HG03442 (cell line): ENCODE results near the gene LST1.
"Not testable (repeated sequence)": the region's sequence is repeated elsewhere in the genome, so short reads cannot be mapped to it uniquely, and the experiment has no call there.

Experiments
- ATAC-seq: cut with Tn5 transposase; IDR thresholded peaks from one replicate; pipeline ENCODE4 v1.9.1; 2021; ENCODE audit warnings: mild to moderate bottlenecking, moderate library complexity; ENCODE audit not compliant: unreplicated experiment

The LST1 gene

DNA sequence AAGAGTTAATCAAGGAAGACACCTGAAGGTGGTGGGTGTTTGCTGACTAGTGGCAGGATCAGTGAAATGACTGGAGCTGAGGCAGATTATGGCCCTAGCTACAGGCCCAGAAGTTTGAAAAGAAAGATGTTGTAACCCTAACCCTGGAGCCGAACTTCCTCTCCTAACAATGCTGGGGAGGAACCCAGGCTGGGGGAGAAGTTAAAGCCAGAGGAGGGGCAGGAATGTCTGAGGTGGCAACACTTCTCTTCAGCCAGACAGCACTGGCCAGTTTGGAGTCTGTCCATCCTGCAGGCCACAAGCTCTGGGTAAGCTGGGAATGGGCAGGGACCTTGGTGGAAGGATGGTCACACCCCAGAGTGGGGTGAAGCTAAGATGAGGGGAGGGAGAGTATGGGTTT lies at the start of gene LST1:
Gene LST1 (plus strand): TSS at position 270 of the 400 bp plus-strand sequence. CDS start 1,023 bp downstream, outside the sequence.
- ATAC-seq: no peak

DNA sequence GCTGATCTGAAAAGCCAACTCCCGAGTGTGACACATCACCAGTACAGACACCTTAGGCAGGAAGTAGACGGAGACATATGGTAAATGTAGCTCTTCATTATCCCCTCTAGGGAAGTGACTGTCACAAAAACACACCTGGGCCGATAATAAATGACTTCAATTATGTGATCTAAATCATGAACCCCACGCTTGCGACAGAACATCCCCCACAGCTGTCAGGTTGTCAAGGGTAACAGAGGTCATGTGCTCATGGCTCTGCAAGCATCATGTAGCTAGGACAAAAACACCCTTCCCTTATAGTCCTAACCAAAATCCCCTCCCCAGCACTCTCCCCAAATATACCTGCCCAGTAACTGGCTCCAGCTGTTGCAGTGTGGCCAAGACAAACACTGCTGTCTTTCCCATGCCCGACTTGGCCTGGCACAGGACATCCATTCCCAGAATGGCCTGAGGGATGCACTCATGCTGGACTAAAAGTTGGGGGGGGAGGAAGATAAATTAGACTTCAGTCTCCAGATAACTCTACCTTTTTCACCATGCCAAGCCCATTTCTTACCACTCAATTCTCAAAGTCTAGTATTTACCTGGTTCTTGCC lies 47.2 kb upstream of the LST1 start:
- ATAC-seq: no peak

DNA sequence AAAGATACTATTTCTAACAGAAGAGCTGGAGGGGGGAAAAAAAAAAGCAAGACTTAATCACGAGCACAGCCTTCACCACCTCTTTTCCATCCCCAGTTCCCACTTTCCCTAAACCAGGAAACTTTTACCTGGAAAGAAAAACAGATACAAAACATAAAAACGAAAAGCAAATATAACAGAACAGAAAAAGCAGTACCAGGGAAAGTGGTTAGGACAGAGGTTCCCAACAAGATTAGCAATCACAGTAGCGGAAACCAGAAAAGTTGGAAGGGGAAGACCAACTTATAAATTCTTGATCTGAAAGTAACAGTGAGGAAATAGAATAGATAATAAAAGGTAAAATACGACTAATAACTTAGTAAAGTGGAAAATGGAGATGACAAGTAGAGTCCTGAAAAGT lies 45.4 kb upstream of the LST1 start:
- ATAC-seq: no peak

DNA sequence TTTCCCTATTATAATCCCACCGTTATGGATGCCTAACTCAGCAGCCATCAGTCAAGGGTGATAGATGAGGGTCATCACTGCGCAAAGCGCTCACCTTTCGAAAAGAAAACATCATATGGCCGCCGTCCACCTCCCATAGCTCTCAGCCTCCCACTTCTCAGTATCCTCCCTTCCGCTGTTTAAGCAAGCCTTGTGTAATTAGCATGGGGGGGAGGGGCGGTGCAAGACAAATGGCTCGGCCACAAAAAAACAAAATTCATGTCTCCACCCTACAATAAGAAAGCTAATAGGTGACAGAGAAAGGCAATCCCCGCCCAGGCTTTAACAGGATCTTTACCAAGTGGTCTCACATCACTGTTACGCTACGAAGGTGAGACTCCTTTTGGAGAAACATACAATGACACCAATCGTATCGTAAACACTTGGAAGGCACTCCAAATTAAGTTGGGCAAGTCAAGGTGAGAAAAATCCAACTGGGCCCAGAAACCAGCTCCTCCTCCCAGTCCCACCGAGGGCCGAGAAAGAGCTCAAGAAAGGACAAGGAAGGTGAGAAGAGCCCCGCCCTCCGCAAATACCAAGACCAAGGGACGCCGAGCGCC lies 44.9 kb upstream of the LST1 start:
- no peak for ATAC-seq

DNA sequence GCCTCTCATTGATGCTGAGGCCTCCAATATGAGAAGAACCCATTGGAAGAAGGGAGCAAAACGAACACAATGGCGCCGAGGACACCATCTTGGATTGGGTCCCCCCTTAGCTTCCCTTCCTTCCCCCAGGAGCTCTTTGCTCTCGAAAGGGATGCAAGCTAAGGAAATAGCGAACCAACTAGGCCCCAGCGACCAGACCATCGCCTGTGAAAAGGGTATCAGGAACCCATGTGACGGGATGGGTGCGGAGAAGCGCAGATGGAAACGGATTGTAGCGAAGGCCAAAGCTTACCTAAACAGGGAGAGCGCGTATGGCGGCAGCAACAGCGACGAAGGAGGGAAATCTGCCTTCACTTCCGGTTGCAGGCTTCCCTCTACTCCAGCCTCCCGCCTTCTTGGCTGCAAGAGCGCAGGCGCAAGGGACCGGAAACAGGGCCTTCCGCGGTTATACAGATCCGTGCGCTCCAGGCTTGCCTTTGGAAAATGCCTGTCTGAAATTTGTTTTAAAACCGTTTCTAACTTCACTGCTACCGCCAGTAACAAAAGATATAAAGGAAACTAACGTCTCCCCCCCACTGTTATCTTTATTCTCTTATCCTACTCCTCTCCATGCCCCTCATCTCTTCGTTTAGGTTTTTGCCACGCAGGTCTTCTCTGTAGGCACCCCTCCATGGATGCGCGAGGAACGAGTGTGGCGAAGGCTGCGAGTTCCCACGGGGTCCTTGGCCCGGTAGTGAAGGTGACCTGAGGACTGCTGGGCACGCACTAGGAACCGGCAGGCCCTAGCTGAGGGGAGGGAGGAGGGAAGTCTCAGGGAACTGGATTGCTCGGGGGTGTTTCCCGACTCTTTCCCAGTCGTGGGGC lies 44.2 kb upstream of the LST1 start, which contains the start of gene DDX39B:
Gene DDX39B (minus strand): TSS at position 346 of the 864 bp plus-strand sequence. CDS start 1,471 bp downstream, outside the sequence.
- peak; percentile 51 for ATAC-seq

DNA sequence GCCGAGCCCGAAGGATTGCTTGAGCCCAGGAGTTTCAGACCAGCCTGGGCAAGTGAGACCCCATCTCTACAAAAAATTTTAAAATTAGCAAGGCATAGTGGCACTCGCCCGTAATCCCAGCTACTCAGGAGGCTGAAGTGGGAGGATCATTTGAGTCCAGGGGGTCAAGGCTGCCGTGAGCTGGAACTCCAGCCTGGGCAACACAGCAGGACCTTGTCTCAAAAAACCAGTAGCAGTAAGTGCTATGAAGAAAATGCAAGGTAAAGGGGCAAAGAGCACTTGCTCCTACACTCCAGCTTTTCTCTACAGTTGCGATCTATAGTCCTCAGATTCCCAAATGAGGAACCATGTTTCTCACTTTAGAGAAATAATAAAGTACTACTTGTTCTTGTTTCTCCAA lies 42.4 kb upstream of the LST1 start:
- no peak for ATAC-seq

DNA sequence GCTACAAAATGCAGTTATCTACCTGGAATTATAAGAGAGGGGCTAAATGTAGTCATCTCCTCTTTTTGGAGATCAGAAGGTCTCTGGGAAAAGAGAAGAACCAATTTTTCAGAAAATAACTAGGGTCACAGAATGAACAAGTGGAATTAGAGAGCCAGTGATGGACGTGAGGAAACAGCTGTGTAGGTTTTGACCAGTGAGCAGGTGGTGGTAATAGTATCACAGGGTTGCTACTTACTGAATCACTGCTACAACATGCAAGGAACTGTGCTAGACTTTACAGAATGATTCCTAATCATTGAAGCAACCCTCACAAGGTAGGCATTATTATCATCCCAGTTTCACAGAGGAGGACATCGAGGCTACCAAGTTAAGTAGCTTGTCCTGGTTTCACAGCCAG lies 41.4 kb upstream of the LST1 start:
- no peak for ATAC-seq

DNA sequence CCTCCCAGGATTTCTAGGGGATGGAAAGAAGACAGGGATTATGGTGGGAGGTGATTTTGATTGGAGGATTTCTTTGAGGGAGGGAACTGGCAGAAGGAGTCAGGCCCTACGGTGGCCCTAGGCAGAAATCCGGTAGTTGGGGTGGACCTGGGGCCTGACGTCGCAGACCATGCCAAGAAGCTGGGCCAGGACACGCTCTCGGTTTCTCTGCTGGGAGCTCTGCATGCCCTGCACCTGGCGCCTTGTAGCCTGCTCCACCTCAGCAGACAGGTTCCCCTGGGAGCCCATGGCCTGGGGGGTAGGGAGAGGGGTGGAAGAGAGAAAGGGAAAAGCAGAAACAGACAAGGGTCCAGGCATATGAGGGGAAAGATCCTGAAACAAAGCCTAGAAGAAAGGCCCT lies 40.8 kb upstream of the LST1 start:
- ATAC-seq: no peak

DNA sequence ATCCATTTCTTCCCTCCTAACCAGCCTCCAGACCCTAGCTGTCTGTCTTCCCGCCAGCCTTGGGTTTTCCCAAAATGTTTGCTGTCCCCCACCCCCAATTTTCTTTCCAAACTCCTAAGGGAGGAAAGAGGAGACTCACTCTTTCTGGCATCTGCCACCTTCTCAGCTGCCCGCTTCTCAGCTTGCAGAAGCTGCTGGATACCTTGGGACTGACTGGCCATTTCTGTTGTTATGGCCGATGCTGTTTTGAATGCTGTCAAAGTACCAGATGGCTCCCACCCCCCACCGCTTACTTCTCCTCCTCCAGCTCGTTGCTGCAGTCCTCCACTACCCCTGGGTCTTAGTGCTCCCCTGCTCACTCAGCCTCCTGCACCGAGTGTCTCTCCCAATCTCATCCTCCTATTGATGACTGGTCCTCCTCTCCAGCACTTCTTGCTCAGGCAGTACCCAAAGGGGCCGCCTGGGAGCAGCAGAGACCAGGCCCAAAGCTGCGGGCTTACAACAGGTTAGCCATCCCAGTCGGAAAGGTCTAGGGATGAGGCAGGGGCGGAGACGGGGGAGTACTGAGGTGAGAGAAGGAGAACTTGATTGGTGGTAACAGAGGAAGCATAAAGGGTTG lies 39.6 kb upstream of the LST1 start, which contains the start of gene ATP6V1G2:
Gene ATP6V1G2 (minus strand): TSS at position 270 of the 619 bp plus-strand sequence. CDS start 49 bp downstream, at position 221.
- peak; percentile 34 for ATAC-seq

DNA sequence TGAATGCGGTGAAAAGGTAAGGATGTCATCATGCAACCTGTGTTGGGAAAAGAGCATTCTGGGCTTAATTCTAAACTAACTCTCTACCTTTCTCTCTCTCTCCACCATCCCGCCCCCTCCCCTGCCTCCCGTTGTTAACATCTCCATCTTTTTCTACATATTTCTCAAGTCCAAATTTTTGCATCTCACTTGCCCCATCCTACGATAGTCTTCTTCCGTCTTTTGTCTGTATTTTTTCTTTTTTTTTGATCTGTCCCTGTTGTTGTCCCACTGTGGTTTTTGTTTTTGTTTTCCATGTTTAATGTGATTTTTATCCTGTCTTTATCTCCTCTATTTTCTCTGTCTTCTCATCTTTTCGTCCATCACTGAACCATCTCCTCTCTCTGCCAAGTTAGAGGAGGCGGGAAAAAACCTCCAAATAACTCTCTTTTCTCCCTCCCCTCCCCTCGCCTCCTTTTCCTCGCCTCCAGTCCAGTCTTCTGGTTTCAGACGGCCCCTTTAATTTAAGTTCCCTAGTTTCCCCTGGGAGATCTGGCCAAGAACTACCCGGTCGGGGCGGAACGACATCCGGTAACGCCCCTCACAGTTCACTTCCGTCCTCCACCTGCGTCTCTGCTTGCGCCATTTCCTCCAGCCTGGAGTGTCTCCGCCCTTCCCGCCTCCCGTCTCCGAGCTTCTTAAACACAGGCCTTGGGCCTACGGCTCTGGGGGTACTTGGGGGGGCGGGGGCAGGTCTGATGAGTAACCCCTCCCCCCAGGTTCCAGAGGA lies 38.9 kb upstream of the LST1 start, which contains the start of gene NFKBIL1:
Gene NFKBIL1 (plus strand): TSS at position 651 of the 769 bp plus-strand sequence. CDS start 87 bp downstream, at position 738.
- ATAC-seq: peak; percentile 67

DNA sequence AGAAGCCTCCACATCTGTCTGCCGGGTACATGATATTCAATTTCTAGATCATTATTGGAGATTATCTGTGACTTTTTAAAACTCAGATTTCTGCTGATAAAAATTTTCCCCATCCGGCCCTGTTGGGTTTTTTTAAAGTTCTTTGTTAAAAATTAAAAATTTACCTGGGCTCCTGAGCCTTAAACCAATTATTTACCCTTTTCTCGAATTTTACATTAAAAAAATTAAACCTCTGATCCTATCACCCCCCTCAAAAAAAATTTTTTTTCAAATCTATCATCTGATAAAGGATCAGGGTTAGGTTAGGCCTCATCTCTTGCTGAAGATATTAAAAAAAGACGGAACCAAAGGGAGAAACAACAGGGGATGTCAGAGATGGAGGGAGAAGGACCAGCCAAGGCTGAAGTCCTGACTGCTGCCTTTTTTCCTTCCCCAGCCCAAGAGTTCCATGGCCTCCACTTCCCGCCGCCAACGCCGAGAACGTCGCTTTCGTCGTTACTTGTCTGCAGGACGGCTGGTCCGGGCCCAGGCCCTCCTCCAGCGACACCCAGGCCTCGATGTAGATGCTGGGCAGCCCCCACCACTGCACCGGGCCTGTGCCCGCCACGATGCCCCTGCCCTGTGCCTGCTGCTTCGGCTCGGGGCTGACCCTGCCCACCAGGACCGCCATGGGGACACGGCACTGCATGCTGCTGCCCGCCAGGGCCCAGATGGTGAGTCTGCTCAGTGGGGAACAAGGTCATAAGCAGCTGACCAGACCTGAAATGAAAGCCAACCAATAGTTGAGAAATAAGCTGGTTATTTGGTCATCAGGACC lies 38.1 kb upstream of the LST1 start:
- ATAC-seq: no peak

DNA sequence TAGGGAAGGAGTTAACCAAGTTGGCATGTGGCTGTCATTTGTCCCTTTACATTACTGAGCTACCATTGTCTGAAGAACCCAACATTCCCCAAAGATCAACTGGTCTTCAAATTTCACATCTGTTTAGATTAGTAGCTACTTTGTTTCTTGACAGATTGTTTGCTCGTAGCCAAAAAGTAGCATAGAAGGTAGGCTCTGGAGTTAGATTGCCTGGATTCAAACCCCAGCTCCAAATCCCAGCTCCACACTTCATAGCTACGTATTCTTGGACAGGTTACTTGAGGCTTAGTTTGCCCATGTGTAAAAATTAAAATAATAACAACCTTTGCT lies 37.6 kb upstream of the LST1 start:
- no peak for ATAC-seq

DNA sequence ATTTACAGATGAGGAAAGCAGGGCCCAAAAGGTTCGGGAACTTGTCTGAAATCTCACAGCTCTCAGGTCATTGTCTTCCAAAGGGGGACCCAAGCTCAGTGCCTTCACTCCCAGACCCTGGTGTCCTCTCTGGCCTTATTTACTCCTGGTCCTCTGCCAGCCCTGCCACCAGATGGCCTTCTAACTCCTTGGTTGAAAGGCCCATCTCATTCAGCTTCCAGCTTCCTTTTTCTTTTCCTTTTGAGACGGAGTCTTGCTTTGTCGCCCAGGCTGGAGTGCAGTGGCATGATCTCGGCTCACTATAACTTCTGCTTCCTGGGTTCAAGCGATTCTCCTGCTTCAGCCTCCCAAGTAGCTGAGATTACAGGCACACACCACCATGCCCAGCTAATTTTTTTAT lies 34.7 kb upstream of the LST1 start:
- ATAC-seq: not testable (repeated sequence)

DNA sequence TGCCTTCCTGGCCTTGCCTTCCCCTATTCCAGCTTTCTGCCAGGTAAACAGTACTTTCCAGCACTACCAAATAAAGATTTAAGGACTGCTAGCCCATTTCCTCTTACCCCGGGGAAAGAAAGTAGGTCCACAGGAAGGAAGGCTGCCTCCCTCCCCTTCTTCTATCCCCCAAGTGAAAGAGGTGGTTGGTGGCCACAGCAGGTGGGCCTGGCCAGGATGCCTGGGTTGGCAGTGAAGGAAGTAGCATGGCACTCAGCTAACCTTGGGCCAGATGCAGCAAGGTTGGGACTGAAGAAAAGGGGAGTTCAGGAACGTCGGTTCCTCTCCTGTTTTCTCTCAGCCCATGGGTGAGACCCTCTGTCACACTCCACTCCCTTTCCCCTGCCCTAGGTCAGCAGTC lies 29.8 kb upstream of the LST1 start:
- no peak for ATAC-seq

DNA sequence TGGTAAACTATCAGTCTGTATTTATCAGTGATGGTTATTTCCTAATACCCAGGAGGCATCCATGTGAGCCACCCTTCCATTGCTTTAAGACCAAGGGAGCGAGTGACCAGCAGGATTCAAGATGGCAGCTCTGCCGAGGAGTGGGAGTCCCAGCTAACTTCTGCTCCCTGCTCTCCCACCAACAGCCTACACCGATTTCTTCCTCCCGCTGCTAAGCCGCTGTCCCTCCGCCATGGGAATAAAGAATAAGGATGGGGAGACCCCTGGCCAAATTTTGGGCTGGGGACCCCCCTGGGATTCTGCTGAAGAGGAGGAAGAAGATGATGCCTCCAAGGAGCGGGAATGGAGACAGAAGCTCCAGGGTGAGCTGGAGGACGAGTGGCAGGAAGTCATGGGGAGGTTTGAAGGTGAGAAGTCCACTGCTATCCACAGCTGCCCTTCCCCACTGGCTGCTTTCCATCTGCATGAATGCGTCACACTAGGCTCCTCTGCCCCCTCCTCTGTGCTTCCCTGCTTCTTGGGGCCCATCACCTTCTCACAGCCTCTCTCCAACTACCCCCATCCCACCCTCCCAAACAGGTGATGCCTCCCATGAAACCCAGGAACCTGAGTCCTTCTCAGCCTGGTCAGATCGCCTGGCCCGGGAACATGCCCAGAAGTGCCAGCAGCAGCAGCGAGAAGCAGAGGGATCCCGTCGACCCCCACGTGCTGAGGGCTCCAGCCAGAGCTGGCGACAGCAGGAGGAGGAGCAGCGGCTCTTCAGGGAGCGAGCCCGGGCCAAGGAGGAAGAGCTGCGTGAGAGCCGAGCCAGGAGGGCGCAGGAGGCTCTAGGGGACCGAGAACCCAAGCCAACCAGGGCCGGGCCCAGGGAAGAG lies 28.4 kb upstream of the LST1 start:
- ATAC-seq: no peak

DNA sequence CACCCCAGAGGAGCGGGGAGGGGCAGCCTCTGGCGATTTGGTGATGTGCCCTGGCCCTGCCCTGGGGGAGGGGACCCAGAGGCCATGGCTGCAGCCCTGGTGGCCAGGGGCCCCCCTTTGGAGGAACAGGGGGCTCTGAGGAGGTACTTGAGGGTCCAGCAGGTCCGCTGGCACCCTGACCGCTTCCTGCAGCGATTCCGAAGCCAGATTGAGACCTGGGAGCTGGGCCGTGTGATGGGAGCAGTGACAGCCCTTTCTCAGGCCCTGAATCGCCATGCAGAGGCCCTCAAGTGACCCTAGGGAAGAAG lies 27.8 kb upstream of the LST1 start:
- no peak for ATAC-seq

DNA sequence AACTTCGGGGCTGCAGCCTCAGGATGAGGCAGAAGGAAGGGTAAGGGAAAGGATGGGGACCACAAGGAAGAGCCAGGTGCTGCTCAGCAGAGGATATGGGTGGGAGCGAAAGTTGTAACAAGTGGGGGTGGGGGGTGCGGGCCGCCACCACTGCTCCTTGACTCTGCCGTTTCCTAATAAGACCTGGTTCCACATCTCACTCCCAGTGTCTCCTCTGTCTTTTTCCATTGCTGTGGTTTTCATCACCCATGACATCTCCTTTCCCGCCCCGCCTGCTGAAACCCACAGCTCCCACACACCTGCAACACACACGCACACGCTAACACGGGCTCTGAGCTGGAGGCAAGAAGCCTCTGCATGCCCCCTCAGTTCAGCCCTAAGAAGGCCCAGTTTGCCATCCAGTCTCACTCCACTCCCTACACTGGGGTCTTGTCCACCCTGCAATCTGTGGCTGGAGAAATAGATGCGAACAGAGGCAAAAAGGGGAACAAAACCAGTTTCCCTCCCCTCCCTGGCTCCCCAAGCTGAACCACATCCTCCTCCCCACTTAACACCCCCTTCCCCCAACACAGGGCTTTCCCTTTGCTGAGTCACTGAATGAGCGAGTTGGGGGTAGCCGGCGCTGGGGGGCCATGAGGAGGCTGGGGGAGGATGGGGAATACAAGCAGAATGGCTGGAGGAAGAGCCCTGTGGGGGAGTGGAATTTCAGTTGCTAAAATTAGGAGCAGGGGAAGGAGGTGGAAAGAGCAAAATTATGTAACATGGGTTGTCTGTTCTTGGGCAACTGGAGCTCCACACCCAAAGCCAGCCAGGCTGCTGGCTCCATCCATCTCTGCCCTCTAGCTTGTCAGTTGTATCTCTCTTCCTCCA lies 27.2 kb upstream of the LST1 start:
- ATAC-seq: no peak

DNA sequence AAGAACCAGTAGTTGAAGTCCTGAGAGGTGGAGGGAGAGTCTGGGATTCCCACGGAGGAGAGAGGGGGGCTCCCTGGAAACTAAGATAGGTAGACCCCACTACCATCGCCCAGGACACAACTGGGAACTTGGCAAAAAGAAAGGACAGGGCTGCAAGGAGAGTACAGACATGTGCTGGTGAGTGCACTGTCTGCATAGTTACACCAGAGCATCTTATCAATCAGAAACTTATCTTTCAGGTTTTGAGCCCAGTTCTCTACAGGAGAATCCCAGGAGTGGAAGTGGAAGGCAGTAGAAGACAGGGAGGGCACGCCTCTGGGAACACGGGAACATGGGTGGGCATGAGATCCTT lies 26.5 kb upstream of the LST1 start:
- no peak for ATAC-seq
